Gastroesophageal sphincter (tissue), 3 donors: ENCODE results near the gene CD200R1L.

ENCODE experiments used
- EP300 ChIP-seq: sonication (generic); formaldehyde crosslinking; IDR thresholded peaks from one replicate; pipeline ENCODE4 v1.6.1; 2017; ENCODE audit warnings: antibody characterized with exemption, mild to moderate bottlenecking
- POLR2A ChIP-seq, 2 donors: fragments of 450-650 bp; IDR thresholded peaks; one replicate each; pipeline ENCODE4 v1.6.1; 2017; ENCODE audit warnings: antibody characterized with exemption in 2 of 2, mild to moderate bottlenecking in 2 of 2, moderate library complexity in 1 of 2
- POLR2AphosphoS5 ChIP-seq: sonication (generic); formaldehyde crosslinking; IDR thresholded peaks from one replicate; pipeline ENCODE4 v1.6.1; 2017; ENCODE audit warnings: antibody characterized with exemption
- TF ChIP-seq, protein P1 (sequence below), 4 experiments: fragments of 200-600 bp in 2 of 4; fragments of 450-650 bp in 2 of 4; sonication (generic) in 1 of 4; IDR thresholded peaks; one replicate each; pipeline ENCODE4 v1.5.1; 2017 to 2019; ENCODE audit warnings: antibody characterized with exemption in 4 of 4, mild to moderate bottlenecking in 2 of 4, moderate library complexity in 2 of 4

DNA sequence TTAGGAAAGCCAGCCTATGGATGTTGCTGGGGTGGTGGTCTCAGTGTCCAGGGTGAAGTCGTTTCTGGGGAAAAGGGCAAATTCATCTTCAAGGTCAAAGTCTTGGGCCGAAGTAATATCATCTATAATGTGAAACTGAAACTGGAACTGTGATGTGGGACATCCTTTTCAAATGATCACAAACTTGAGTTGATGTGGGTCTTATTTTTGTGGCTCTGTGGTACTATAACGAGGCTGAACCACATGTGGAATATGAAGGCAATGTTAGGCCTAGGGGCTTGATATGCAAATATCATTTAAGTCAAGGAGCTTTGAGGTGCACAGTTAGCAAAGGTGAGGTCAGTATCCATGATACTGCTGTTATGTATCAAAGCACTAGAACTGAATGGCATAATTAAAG, 1.5 kb upstream of the CD200R1L start:
- TF ChIP-seq, protein P1, sequence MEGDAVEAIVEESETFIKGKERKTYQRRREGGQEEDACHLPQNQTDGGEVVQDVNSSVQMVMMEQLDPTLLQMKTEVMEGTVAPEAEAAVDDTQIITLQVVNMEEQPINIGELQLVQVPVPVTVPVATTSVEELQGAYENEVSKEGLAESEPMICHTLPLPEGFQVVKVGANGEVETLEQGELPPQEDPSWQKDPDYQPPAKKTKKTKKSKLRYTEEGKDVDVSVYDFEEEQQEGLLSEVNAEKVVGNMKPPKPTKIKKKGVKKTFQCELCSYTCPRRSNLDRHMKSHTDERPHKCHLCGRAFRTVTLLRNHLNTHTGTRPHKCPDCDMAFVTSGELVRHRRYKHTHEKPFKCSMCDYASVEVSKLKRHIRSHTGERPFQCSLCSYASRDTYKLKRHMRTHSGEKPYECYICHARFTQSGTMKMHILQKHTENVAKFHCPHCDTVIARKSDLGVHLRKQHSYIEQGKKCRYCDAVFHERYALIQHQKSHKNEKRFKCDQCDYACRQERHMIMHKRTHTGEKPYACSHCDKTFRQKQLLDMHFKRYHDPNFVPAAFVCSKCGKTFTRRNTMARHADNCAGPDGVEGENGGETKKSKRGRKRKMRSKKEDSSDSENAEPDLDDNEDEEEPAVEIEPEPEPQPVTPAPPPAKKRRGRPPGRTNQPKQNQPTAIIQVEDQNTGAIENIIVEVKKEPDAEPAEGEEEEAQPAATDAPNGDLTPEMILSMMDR (IDR thresholded peaks at IDR 0.05), result no peak
- no peak for TF ChIP-seq EP300
- no peak for TF ChIP-seq POLR2AphosphoS5
- no peak for TF ChIP-seq POLR2A (IDR thresholded peaks at IDR 0.05)
